ENCODE measurements around the gene MDP1. TPM values are rescaled to one million over a fixed set of nuclear protein-coding genes. Genes with fewer than 3 reads are reported as not detected.

MDP1 gene
- polyA plus RNA-seq = 10 to 100 TPM; 18.8 to 31.1 (median 21.4) TPM
- long read RNA-seq, donor 1 = 0 reads
- long read RNA-seq, donor 2, partial matches to known transcripts = 0 of 3 reads
- long read RNA-seq, donor 2, other reads (novel, unspliced or antisense) = 0 of 3 reads
- long read RNA-seq, donor 3, partial matches to known transcripts = 0 of 5 reads
- long read RNA-seq, donor 3, other reads (novel, unspliced or antisense) = 0 of 5 reads
- long read RNA-seq, donor 4 = 0 reads
- long read RNA-seq, donor 5, partial matches to known transcripts = 0 of 2 reads
- long read RNA-seq, donor 5, other reads (novel, unspliced or antisense) = 0 of 2 reads
- long read RNA-seq, donor 6, transcript MDP1-201 (6 exons, 730 nt) = major isoform, 9 of 11 reads
- long read RNA-seq, donor 6, partial matches to known transcripts = 0 of 11 reads
- long read RNA-seq, donor 6, other reads (novel, unspliced or antisense) = 0 of 11 reads
- long read RNA-seq, donor 7 = 0 reads
- long read RNA-seq, donor 8 = 0 reads
- long read RNA-seq, donor 9, partial matches to known transcripts = 0 of 1 reads
- long read RNA-seq, donor 9, other reads (novel, unspliced or antisense) = 0 of 1 reads
- long read RNA-seq, donor 10, transcript MDP1-201 (6 exons, 730 nt) = major isoform, 12 of 16 reads
- long read RNA-seq, donor 10, partial matches to known transcripts = 0 of 16 reads
- long read RNA-seq, donor 10, other reads (novel, unspliced or antisense) = 0 of 16 reads

DNA sequence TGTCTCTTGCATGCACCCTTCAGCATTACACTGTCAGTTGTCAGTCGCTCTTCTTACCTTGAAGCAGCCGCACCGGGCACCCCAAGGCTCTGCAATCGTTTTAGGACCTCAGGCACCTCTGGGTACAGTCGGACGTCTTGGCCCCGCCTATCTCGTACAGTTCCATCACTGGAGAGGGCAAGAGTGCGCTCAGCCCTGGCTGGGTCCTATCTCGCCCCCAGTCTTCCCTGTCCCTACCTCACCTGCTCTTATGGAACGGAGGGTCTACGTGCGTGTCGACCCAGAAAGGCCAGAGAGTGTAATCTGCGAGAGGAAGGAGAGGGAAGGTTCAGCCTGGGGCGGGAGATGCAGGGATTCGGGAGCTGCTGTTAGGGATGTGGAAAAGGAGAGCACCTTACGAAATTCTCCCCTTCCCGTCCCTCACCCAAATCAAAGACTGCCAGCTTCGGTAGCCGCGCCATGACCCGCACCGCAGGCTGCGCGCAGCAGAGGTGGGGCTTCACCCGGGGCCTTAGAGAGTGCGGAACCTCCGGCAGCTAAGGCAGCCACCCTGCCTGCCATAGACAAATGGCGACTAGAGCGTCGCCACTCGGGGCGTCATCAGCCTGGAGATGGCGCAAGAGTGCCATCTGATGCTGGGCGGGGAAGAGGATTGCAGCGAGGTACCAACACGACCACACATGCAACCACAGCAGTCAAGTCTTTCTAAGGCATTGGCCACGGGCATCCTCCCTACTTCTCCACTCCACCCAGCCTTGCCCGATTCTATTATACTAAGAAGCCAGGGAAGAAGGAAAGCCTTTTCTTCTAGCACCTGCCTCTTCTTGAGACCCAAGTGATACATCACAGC lies at the start of gene MDP1:
TSS of gene MDP1 (minus strand) at position 572 of the 850 bp plus-strand sequence. CDS start at position 461, 111 bp downstream.
- H3K9me3 ChIP-seq (ENCODE audit: control insufficient read depth in 2 of 2, insufficient read depth in 1 of 2, low read depth in 1 of 2, low read length in 1 of 2) = no peaks in the 10 kb centered on the region
- WGBS, 3 donors = 0% methylated on average over 40 of the region's 40 CpGs
- H3K4me3 ChIP-seq (ENCODE audit: low read depth in 1 of 3, low read length in 3 of 3) = peak within 1 kb of the TSS; percentile 53 to 74 (median 69)
- H3K27ac ChIP-seq (ENCODE audit: low read depth in 1 of 3, low read length in 2 of 3) = peak within 1 kb of the TSS; percentile 90 to 99 (median 99)
- FAIRE-seq (no peak), DNase-seq (peak; percentile 92 to 96)
- no peaks in the 10 kb centered on the region for H3K27me3 ChIP-seq (ENCODE audit: control insufficient read depth in 3 of 3, insufficient read depth in 3 of 3, low read length in 3 of 3)
- H3K4me1 ChIP-seq (ENCODE audit: control insufficient read depth in 3 of 3, insufficient read depth in 2 of 3, low read depth in 1 of 3, low read length in 2 of 3) = peaks cover 0 to 20% (median 0%) of the 10 kb centered on the region in 3 donors
- peaks cover 0 to 17% (median 0%) of the 10 kb centered on the region in 3 donors for H3K36me3 ChIP-seq (ENCODE audit: control insufficient read depth in 3 of 3, insufficient read depth in 2 of 3, low read depth in 1 of 3, low read length in 3 of 3)

DNA sequence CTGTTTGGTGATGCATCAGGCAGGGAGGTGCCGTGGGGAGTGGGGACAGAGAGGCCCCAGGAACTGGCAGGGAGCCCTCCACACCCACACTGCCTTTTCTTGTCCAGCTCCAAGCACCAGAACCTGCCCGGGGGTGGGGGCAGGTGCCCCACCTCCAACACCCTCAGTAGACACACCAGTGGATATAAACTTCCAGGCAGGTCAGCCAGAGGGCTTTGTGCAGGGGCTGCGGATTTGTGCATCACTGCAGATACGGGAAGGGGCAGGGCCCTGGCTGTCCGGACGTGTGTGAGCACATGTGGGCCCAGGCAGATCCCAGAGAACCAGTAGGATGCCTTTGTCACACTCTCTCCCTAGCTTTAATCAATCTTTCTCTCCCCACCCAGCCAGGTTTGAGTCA lies 48.4 kb upstream of the MDP1 start:
- FAIRE-seq = no peak
- Histone ChIP-seq H3K9me3 (ENCODE audit: control insufficient read depth in 2 of 2, insufficient read depth in 1 of 2, low read depth in 1 of 2, low read length in 1 of 2) (no peaks in the 10 kb centered on the region), H3K4me3 (ENCODE audit: low read depth in 1 of 3, low read length in 3 of 3) (no peak overlapping the region), H3K27ac (ENCODE audit: low read depth in 1 of 3, low read length in 2 of 3) (no peak overlapping the region), H3K36me3 (ENCODE audit: control insufficient read depth in 3 of 3, insufficient read depth in 2 of 3, low read depth in 1 of 3, low read length in 3 of 3) (peaks cover 0 to 85% (median 10%) of the 10 kb centered on the region in 3 donors), H3K27me3 (ENCODE audit: control insufficient read depth in 3 of 3, insufficient read depth in 3 of 3, low read length in 3 of 3) (no peaks in the 10 kb centered on the region), H3K4me1 (ENCODE audit: control insufficient read depth in 3 of 3, insufficient read depth in 2 of 3, low read depth in 1 of 3, low read length in 2 of 3) (no peaks in the 10 kb centered on the region)
- WGBS, 3 donors = 80 to 88% (median 85%) methylated on average over 6 of the region's 6 CpGs
- no peak for DNase-seq

DNA sequence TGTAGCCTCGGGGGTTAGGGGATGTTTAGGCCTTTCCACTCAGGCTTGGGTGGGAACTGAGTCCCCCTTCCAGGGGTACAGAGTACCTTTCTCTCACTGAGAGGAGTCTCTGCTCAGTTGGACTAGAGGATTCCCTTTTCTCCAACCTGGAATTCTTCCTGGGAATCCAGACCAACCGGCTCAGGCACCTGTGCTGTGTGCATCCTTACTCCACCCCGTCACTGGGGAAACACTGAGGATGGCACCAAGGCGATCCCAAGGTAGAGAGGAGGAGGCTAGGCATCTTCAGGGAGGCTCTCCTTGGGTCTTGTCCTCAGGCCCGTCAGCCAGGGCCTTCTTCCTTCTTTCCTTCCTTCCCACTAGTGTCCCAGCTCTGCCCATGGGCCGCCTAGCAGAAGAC lies 48.0 kb upstream of the MDP1 start:
- Histone ChIP-seq H3K36me3 (ENCODE audit: control insufficient read depth in 3 of 3, insufficient read depth in 2 of 3, low read depth in 1 of 3, low read length in 3 of 3) (peaks cover 0 to 84% (median 10%) of the 10 kb centered on the region in 3 donors), H3K9me3 (ENCODE audit: control insufficient read depth in 2 of 2, insufficient read depth in 1 of 2, low read depth in 1 of 2, low read length in 1 of 2) (no peaks in the 10 kb centered on the region), H3K4me1 (ENCODE audit: control insufficient read depth in 3 of 3, insufficient read depth in 2 of 3, low read depth in 1 of 3, low read length in 2 of 3) (no peaks in the 10 kb centered on the region), H3K27ac (ENCODE audit: low read depth in 1 of 3, low read length in 2 of 3) (no peak overlapping the region), H3K4me3 (ENCODE audit: low read depth in 1 of 3, low read length in 3 of 3) (no peak overlapping the region), H3K27me3 (ENCODE audit: control insufficient read depth in 3 of 3, insufficient read depth in 3 of 3, low read length in 3 of 3) (no peaks in the 10 kb centered on the region)
- DNase-seq (no peak), FAIRE-seq (no peak)
- WGBS, 3 donors = 73 to 81% (median 76%) methylated on average over 5 to 6 of the region's 6 CpGs

DNA sequence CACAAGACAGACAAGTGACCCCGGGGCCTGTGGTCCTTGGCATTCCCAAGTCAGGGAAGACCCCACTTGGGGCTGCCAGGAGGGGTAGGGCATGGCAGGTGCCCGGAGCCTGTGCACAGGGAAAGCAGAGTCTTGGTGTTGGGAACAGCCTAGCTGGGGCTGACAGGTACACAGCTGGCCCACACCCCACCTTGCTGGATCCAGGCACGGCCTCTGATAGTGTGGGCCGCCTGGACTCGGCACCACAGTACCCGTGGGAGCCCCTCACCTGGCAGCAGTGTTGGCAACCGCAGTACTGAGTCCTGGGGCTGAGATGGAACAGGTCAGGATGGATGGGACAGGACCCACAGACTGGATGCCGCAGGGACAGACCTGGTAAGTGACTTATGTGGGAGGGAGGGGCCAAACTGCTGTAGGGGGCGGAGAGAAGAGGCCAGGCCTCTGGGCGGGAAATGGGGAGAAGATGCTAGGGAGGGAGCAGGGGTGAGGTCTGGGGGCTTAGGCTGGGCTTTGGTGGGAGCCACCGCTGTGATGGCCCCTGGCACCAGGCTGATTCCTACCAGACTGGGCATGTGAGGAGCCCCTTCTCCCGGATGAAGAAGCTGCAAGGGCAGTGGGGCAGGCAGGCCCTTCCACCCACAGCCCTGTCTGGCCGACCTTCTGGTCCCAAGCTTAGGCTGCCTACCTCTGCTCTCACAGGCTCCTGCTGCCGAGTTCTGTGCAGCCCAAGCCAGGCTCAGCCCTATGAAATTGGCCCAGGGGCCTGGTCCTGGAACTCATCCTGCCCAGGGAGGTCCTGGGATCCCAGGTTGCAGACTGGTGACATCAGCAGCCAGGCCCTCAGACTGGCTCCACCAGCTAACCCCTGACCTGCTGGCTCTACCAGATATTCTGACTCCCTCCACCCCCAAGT lies 47.2 kb upstream of the MDP1 start, which contains the start of gene TGM1:
TSS of gene TGM1 (minus strand) at position 357 of the 913 bp plus-strand sequence. CDS start 825 bp downstream, outside the sequence.
- Histone ChIP-seq H3K4me3 (ENCODE audit: low read depth in 1 of 3, low read length in 3 of 3) (no peak within 1 kb of the TSS), H3K9me3 (ENCODE audit: control insufficient read depth in 2 of 2, insufficient read depth in 1 of 2, low read depth in 1 of 2, low read length in 1 of 2) (no peaks in the 10 kb centered on the region), H3K36me3 (ENCODE audit: control insufficient read depth in 3 of 3, insufficient read depth in 2 of 3, low read depth in 1 of 3, low read length in 3 of 3) (peaks cover 0 to 83% (median 10%) of the 10 kb centered on the region in 3 donors), H3K27me3 (ENCODE audit: control insufficient read depth in 3 of 3, insufficient read depth in 3 of 3, low read length in 3 of 3) (no peaks in the 10 kb centered on the region), H3K27ac (ENCODE audit: low read depth in 1 of 3, low read length in 2 of 3) (no peak within 1 kb of the TSS), H3K4me1 (ENCODE audit: control insufficient read depth in 3 of 3, insufficient read depth in 2 of 3, low read depth in 1 of 3, low read length in 2 of 3) (no peaks in the 10 kb centered on the region)
- no peak for FAIRE-seq
- DNase-seq = no peak
- WGBS, 3 donors = 79 to 89% (median 85%) methylated on average over 14 of the region's 14 CpGs

DNA sequence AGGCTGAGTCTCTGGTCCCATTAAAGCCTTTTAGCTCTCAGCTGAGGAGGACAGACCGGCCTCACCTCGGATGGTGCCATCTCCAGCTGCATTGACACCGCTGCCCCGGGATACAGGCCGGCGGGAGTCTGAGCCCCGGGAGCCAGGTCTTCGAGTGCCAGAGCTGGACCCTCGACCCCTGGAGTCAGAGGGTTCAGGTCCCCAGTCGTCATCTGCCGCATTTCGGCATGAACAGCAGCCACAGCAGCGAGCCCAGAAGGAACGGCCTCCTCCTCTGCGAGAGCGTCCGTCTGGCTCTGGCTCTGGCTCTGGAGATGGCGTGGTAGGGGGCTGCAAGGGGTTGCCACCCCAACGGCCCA lies 46.1 kb upstream of the MDP1 start:
- 92 to 97% (median 92%) methylated on average over 19 of the region's 19 CpGs for WGBS, 3 donors
- DNase-seq (no peak), FAIRE-seq (no peak)
- Histone ChIP-seq H3K9me3 (ENCODE audit: control insufficient read depth in 2 of 2, insufficient read depth in 1 of 2, low read depth in 1 of 2, low read length in 1 of 2) (no peaks in the 10 kb centered on the region), H3K4me1 (ENCODE audit: control insufficient read depth in 3 of 3, insufficient read depth in 2 of 3, low read depth in 1 of 3, low read length in 2 of 3) (peaks cover 0 to 3% (median 0%) of the 10 kb centered on the region in 3 donors), H3K27ac (ENCODE audit: low read depth in 1 of 3, low read length in 2 of 3) (no peak overlapping the region), H3K27me3 (ENCODE audit: control insufficient read depth in 3 of 3, insufficient read depth in 3 of 3, low read length in 3 of 3) (no peaks in the 10 kb centered on the region), H3K36me3 (ENCODE audit: control insufficient read depth in 3 of 3, insufficient read depth in 2 of 3, low read depth in 1 of 3, low read length in 3 of 3) (peaks cover 0 to 75% (median 9%) of the 10 kb centered on the region in 3 donors), H3K4me3 (ENCODE audit: low read depth in 1 of 3, low read length in 3 of 3) (no peak overlapping the region)

DNA sequence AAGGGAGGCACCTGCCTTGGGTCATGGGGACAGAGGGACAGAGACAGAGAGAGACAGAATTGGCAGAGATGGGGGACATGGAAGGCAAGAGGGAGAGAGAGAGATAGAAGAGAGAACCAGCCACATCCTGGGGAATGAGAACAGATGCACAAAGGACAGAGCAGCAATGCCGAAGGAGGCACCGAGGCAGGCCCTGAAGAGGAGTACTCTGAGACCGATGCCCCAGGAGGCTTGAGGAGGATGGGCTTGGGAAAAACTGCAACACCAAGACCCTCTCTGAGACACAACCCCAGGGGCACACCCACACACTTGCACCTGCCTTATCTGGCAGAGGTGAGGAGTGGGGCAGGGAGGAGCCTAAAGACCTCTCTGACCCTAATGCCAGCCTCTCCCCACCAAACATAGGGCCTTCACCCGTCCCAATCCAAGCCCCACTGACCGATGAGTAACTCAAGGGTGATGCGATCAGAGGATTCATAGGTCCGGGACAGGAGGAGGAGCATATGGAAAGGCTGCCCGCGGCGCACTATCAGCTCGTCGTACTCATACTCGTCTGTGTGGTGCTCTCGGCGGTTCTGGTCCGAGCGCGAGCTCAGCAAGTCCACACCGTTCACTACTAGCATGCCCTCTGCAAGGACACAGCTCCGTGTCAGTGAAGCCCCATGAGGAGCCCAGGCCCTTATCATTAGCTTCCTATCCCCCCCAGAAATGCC lies 45.5 kb upstream of the MDP1 start:
- Histone ChIP-seq H3K9me3 (ENCODE audit: control insufficient read depth in 2 of 2, insufficient read depth in 1 of 2, low read depth in 1 of 2, low read length in 1 of 2) (no peaks in the 10 kb centered on the region), H3K4me3 (ENCODE audit: low read depth in 1 of 3, low read length in 3 of 3) (no peak overlapping the region), H3K27me3 (ENCODE audit: control insufficient read depth in 3 of 3, insufficient read depth in 3 of 3, low read length in 3 of 3) (no peaks in the 10 kb centered on the region), H3K36me3 (ENCODE audit: control insufficient read depth in 3 of 3, insufficient read depth in 2 of 3, low read depth in 1 of 3, low read length in 3 of 3) (peaks cover 0 to 72% (median 3%) of the 10 kb centered on the region in 3 donors), H3K4me1 (ENCODE audit: control insufficient read depth in 3 of 3, insufficient read depth in 2 of 3, low read depth in 1 of 3, low read length in 2 of 3) (peaks cover 0 to 3% (median 0%) of the 10 kb centered on the region in 3 donors), H3K27ac (ENCODE audit: low read depth in 1 of 3, low read length in 2 of 3) (no peak overlapping the region)
- DNase-seq (no peak), FAIRE-seq (no peak)
- 88 to 93% (median 89%) methylated on average over 20 of the region's 20 CpGs for WGBS, 3 donors

DNA sequence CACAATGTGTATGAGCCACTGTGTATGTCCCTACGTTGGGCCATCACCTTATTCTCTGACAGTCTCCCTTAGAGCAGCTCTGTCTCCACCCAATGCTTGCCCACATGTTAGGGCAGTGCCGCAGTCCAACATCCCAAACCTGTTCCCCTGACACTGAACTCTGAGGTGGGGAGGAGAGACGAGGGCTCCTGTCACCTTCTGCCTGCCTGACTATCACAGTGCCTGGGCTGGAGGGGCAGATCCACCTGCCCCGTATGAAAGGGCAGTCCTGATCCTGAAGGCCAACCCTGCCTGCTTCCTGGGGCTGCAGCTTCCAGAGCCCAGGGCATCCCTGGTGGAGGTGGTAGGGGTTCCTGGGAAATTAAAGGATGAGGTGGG lies 44.9 kb upstream of the MDP1 start:
- 78 to 82% (median 81%) methylated on average over 4 of the region's 4 CpGs for WGBS, 3 donors
- H3K27ac ChIP-seq (ENCODE audit: low read depth in 1 of 3, low read length in 2 of 3) = no peak overlapping the region
- no peaks in the 10 kb centered on the region for H3K27me3 ChIP-seq (ENCODE audit: control insufficient read depth in 3 of 3, insufficient read depth in 3 of 3, low read length in 3 of 3)
- H3K4me3 ChIP-seq (ENCODE audit: low read depth in 1 of 3, low read length in 3 of 3) = no peak overlapping the region
- peaks cover 0 to 10% (median 0%) of the 10 kb centered on the region in 3 donors for H3K4me1 ChIP-seq (ENCODE audit: control insufficient read depth in 3 of 3, insufficient read depth in 2 of 3, low read depth in 1 of 3, low read length in 2 of 3)
- DNase-seq (no peak), FAIRE-seq (no peak)
- H3K36me3 ChIP-seq (ENCODE audit: control insufficient read depth in 3 of 3, insufficient read depth in 2 of 3, low read depth in 1 of 3, low read length in 3 of 3) = peaks cover 0 to 70% (median 0%) of the 10 kb centered on the region in 3 donors
- no peaks in the 10 kb centered on the region for H3K9me3 ChIP-seq (ENCODE audit: control insufficient read depth in 2 of 2, insufficient read depth in 1 of 2, low read depth in 1 of 2, low read length in 1 of 2)

All from small intestine (tissue), 16 donors.